Hepatocyte (in vitro differentiated cells): ENCODE measurements around the gene RND3. TPM values are rescaled to one million over a fixed set of nuclear protein-coding genes. Genes with fewer than 3 reads are reported as not detected.

Experiments used
- DNase-seq: peaks from one replicate; pipeline ENCODE4 v3.0.0-alpha.2; 2016; ENCODE audit warnings: low spot score
- H2AFZ ChIP-seq: fragments of 200-600 bp; sonication (generic); 2 replicates; pipeline ENCODE4 v1.6.0; 2016; ENCODE audit warnings: antibody characterized with exemption, mild to moderate bottlenecking
- H3K27ac ChIP-seq: fragments of 200-600 bp; sonication (generic); 2 replicates; pipeline ENCODE4 v1.5.1; 2016; ENCODE audit warnings: mild to moderate bottlenecking
- H3K27me3 ChIP-seq: fragments of 200-600 bp; sonication (generic); 2 replicates; pipeline ENCODE4 v1.6.1; 2016
- H3K36me3 ChIP-seq: fragments of 200-600 bp; sonication (generic); replicated peaks from 2 replicates; pipeline ENCODE4 v1.5.1; 2016; ENCODE audit warnings: low read depth; ENCODE audit not compliant: insufficient read depth
- H3K4me1 ChIP-seq: fragments of 200-600 bp; sonication (generic); 2 replicates; pipeline ENCODE4 v1.5.1; 2016; ENCODE audit warnings: mild to moderate bottlenecking, moderate library complexity; ENCODE audit not compliant: insufficient read depth
- H3K4me2 ChIP-seq: fragments of 200-600 bp; sonication (generic); 2 replicates; pipeline ENCODE4 v1.6.0; 2016
- H3K4me3 ChIP-seq: fragments of 200-600 bp; sonication (generic); 2 replicates; pipeline ENCODE4 v1.5.1; 2016; ENCODE audit warnings: mild to moderate bottlenecking
- H3K79me2 ChIP-seq: fragments of 200-600 bp; sonication (generic); 2 replicates; pipeline ENCODE4 v1.6.0; 2017; ENCODE audit warnings: mild to moderate bottlenecking
- H3K9me2 ChIP-seq: fragments of 200-600 bp; sonication (generic); replicated peaks from 2 replicates; pipeline ENCODE4 v1.6.0; 2017; ENCODE audit warnings: mild to moderate bottlenecking; ENCODE audit not compliant: insufficient read depth
- H3K9me3 ChIP-seq: fragments of 200-600 bp; sonication (generic); 2 replicates; pipeline ENCODE4 v1.5.1; 2016; ENCODE audit warnings: low read depth, mild to moderate bottlenecking
- H4K20me1 ChIP-seq: fragments of 200-600 bp; sonication (generic); 2 replicates; pipeline ENCODE4 v1.6.0; 2016; ENCODE audit warnings: mild to moderate bottlenecking; ENCODE audit not compliant: insufficient read depth, poor library complexity, severe bottlenecking
- CTCF ChIP-seq: fragments of 200-600 bp; sonication (generic); IDR thresholded peaks from 2 replicates; pipeline ENCODE4 v1.5.1; 2016; ENCODE audit warnings: antibody characterized with exemption, mild to moderate bottlenecking; ENCODE audit not compliant: poor library complexity
- EZH2 ChIP-seq: fragments of 200-600 bp; sonication (generic); IDR thresholded peaks from 2 replicates; pipeline ENCODE4 v1.6.1; 2016; ENCODE audit warnings: antibody characterized with exemption, mild to moderate bottlenecking, borderline replicate concordance
- EZH2phosphoT487 ChIP-seq: fragments of 200-600 bp; sonication (generic); IDR thresholded peaks from one replicate; pipeline ENCODE4 v1.6.1; 2018; ENCODE audit warnings: antibody characterized with exemption, mild to moderate bottlenecking, low read depth, moderate library complexity; ENCODE audit not compliant: unreplicated experiment, severe bottlenecking
- WGBS: methylation state at CpG from one replicate; pipeline ENCODE4 v1.1.6; 2016; ENCODE audit warnings: low lambda C conversion rate; ENCODE audit errors: missing lambda C conversion rate; 5-methylcytosine and 5-hydroxymethylcytosine counted together
- polyA plus RNA-seq: library from polyadenylated mRNA; unstranded; fragments of >200 nt; fragmentation: Nextera tagmentation; extraction: Ambion mirVana; gene quantifications from 2 replicates; pipeline ENCODE4 v1.2.1, GENCODE V29; 2016
- total RNA-seq: library from RNA; depleted of rRNA; stranded (reverse); fragments of >200 nt; gene quantifications from 2 replicates; pipeline ENCODE4 v1.2.3, GENCODE V29; 2014

RND3 gene
- total and polyA plus RNA-seq, 2 experiments from 2014 or later = 118 to 135 TPM

- TF ChIP-seq EZH2phosphoT487 = no peak
- TF ChIP-seq CTCF = no peak
- TF ChIP-seq EZH2 = no peak
- no peak overlapping the region for H3K4me2 ChIP-seq
- no peaks in the 10 kb centered on the region for H3K9me2 ChIP-seq
- no peaks in the 10 kb centered on the region for H3K27me3 ChIP-seq
- no peaks in the 10 kb centered on the region for H3K79me2 ChIP-seq
- DNase-seq = no peak
- H3K9me3 ChIP-seq = no peaks in the 10 kb centered on the region
- peaks cover 15% of the 10 kb centered on the region for H3K4me1 ChIP-seq
- H3K4me3 ChIP-seq = no peak overlapping the region
- 94% methylated on average over 4 of the region's 4 CpGs for WGBS
- H3K27ac ChIP-seq = no peak overlapping the region
- no peak overlapping the region for H2AFZ ChIP-seq
- H3K36me3 ChIP-seq = no peaks in the 10 kb centered on the region
- H4K20me1 ChIP-seq = no peaks in the 10 kb centered on the region
These were observed 34.8 kb upstream of the RND3 start for GRCh38 chr2:150522269-150522668.

GRCh38 chr2:150520887-150521664, 33.6 kb upstream of the RND3 start:
- Histone ChIP-seq H3K4me2 (no peak overlapping the region), H2AFZ (no peak overlapping the region), H4K20me1 (no peaks in the 10 kb centered on the region), H3K79me2 (no peaks in the 10 kb centered on the region), H3K36me3 (no peaks in the 10 kb centered on the region), H3K4me1 (peaks cover 7% of the 10 kb centered on the region), H3K9me3 (no peaks in the 10 kb centered on the region), H3K4me3 (no peak overlapping the region), H3K27ac (no peak overlapping the region), H3K9me2 (no peaks in the 10 kb centered on the region), H3K27me3 (no peaks in the 10 kb centered on the region)
- no peak for TF ChIP-seq CTCF
- no peak for TF ChIP-seq EZH2phosphoT487
- TF ChIP-seq EZH2 = no peak
- 69% methylated on average over 4 of the region's 4 CpGs for WGBS
- no peak for DNase-seq

- Histone ChIP-seq H3K36me3 (no peaks in the 10 kb centered on the region), H3K4me3 (no peak overlapping the region), H3K79me2 (no peaks in the 10 kb centered on the region), H3K9me2 (no peaks in the 10 kb centered on the region), H3K9me3 (no peaks in the 10 kb centered on the region), H3K4me1 (no peaks in the 10 kb centered on the region), H4K20me1 (no peaks in the 10 kb centered on the region), H3K27ac (no peak overlapping the region), H2AFZ (no peak overlapping the region), H3K4me2 (no peak overlapping the region), H3K27me3 (no peaks in the 10 kb centered on the region)
- WGBS = 82% methylated on average over 4 of the region's 4 CpGs
- no peak for TF ChIP-seq EZH2
- TF ChIP-seq EZH2phosphoT487 = no peak
- no peak for TF ChIP-seq CTCF
- DNase-seq = no peak
These were observed 32.6 kb upstream of the RND3 start for GRCh38 chr2:150520033-150520432.
